ENCODE results near the gene ARHGAP35. TPM values are rescaled to one million over a fixed set of nuclear protein-coding genes. Genes with fewer than 3 reads are reported as not detected.
"Not testable (repeated sequence)": the region's sequence is repeated elsewhere in the genome, so short reads cannot be mapped to it uniquely, and the experiment has no call there.

Gene ARHGAP35
- total RNA-seq, 1 experiment from 2014 or later, result 23.6 TPM

DNA sequence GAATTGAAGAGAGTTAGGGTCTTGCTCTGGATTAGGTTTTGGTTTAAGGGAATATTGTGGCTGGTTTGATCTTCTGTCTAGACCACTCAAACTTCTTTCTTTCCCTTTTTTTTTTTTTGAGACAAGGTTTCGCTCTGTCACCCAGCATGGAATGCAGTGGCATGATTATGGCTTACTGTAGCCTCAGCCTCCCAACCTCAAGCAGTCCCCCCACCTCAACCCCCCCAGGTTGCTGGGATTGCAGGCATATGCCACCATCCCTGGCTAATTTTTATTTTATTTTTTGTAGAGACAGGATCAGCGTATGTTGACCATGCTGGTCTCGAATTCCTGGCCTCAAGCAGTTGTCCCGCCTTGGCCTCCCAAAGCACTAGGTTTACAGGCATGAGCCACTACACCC, 21.2 kb downstream of the ARHGAP35 start:
- H3K79me2 ChIP-seq (ENCODE audit: low read length), result peaks cover 64% of the 10 kb centered on the region
- no peaks in the 10 kb centered on the region for H3K9me2 ChIP-seq (replicated peaks; ENCODE audit: low read length)
- H3K4me2 ChIP-seq (ENCODE audit: low read length), result no peak overlapping the region
- no peak for DNase-seq
- H2AFZ ChIP-seq (ENCODE audit: low read length), result no peak overlapping the region
- TF ChIP-seq EZH2 (IDR thresholded peaks at IDR 0.05; ENCODE audit: low read length, unreplicated experiment) (no peak), EZH2phosphoT487 (IDR thresholded peaks at IDR 0.05; ENCODE audit: borderline replicate concordance, low read length) (no peak), CTCF (conservative IDR thresholded peaks at IDR 0.05; ENCODE audit: low read depth, low read length) (no peak)
- H3F3A ChIP-seq (ENCODE audit: low read length, unreplicated experiment), result no peaks in the 10 kb centered on the region
- no peaks in the 10 kb centered on the region for H3K27me3 ChIP-seq (ENCODE audit: low read length)
- no peak overlapping the region for H3K9ac ChIP-seq (ENCODE audit: low read length)
- ChIA-PET POLR2A (ENCODE audit: unreplicated experiment) (no interaction called here), CTCF (no interaction called here)
- peaks cover 32% of the 10 kb centered on the region for H3K4me1 ChIP-seq (ENCODE audit: insufficient read depth, low read length)
- H3K9me3 ChIP-seq (ENCODE audit: low read length), result no peaks in the 10 kb centered on the region
- no peak for ATAC-seq
- H3K36me3 ChIP-seq (ENCODE audit: low read depth, low read length), result no peaks in the 10 kb centered on the region
- no peak overlapping the region for H3K27ac ChIP-seq (ENCODE audit: low read length)
- no TSS peak for BruUV-seq (replicated peaks)
- no peak overlapping the region for H3K4me3 ChIP-seq (ENCODE audit: low read length)
- H4K20me1 ChIP-seq (ENCODE audit: low read length), result no peaks in the 10 kb centered on the region
- intact Hi-C loops (cut with micrococcal nuclease), result no loop called here

GRCh38 chr19:46882751-46883150, 22.0 kb downstream of the ARHGAP35 start:
- CTCF ChIA-PET; DNase-seq; BruUV-seq (replicated peaks); H3F3A ChIP-seq (ENCODE audit: low read length, unreplicated experiment); H3K27me3 ChIP-seq (ENCODE audit: low read length); H3K27ac ChIP-seq (ENCODE audit: low read length); H3K4me2 ChIP-seq (ENCODE audit: low read length); POLR2A ChIA-PET (ENCODE audit: unreplicated experiment); H3K9me3 ChIP-seq (ENCODE audit: low read length); H3K4me3 ChIP-seq (ENCODE audit: low read length); H3K9me2 ChIP-seq (replicated peaks; ENCODE audit: low read length); H2AFZ ChIP-seq (ENCODE audit: low read length); intact Hi-C loops (cut with micrococcal nuclease); H4K20me1 ChIP-seq (ENCODE audit: low read length); H3K36me3 ChIP-seq (ENCODE audit: low read depth, low read length); ATAC-seq; H3K9ac ChIP-seq (ENCODE audit: low read length): not testable (repeated sequence)
- Histone ChIP-seq H3K4me1 (ENCODE audit: insufficient read depth, low read length) (peaks cover 34% of the 10 kb centered on the region), H3K79me2 (ENCODE audit: low read length) (peaks cover 71% of the 10 kb centered on the region)

- H3F3A ChIP-seq (ENCODE audit: low read length, unreplicated experiment), result no peaks in the 10 kb centered on the region
- peaks cover 79% of the 10 kb centered on the region for H3K79me2 ChIP-seq (ENCODE audit: low read length)
- no peak overlapping the region for H3K4me3 ChIP-seq (ENCODE audit: low read length)
- no TSS peak for BruUV-seq (replicated peaks)
- no peak overlapping the region for H2AFZ ChIP-seq (ENCODE audit: low read length)
- ChIA-PET POLR2A (ENCODE audit: unreplicated experiment) (no interaction called here), CTCF (interaction anchor here (0.6 kb wide), 1 partner anchor 101 kb away, joined by 3 read pairs; no protein-coding TSS in a partner anchor)
- no peaks in the 10 kb centered on the region for H3K36me3 ChIP-seq (ENCODE audit: low read depth, low read length)
- DNase-seq, result no peak
- no peak overlapping the region for H3K9ac ChIP-seq (ENCODE audit: low read length)
- TF ChIP-seq EZH2phosphoT487 (IDR thresholded peaks at IDR 0.05; ENCODE audit: borderline replicate concordance, low read length) (no peak), CTCF (conservative IDR thresholded peaks at IDR 0.05; ENCODE audit: low read depth, low read length) (no peak), EZH2 (IDR thresholded peaks at IDR 0.05; ENCODE audit: low read length, unreplicated experiment) (no peak)
- H3K4me2 ChIP-seq (ENCODE audit: low read length), result no peak overlapping the region
- no peaks in the 10 kb centered on the region for H3K9me2 ChIP-seq (replicated peaks; ENCODE audit: low read length)
- no peaks in the 10 kb centered on the region for H3K27me3 ChIP-seq (ENCODE audit: low read length)
- no peak overlapping the region for H3K27ac ChIP-seq (ENCODE audit: low read length)
- H3K9me3 ChIP-seq (ENCODE audit: low read length), result no peaks in the 10 kb centered on the region
- intact Hi-C loops (cut with micrococcal nuclease), result no loop called here
- ATAC-seq, result no peak
- H3K4me1 ChIP-seq (ENCODE audit: insufficient read depth, low read length), result peaks cover 27% of the 10 kb centered on the region
- no peaks in the 10 kb centered on the region for H4K20me1 ChIP-seq (ENCODE audit: low read length)
Observed at GRCh38 chr19:46885411-46885810, 24.6 kb downstream of the ARHGAP35 start.
